GM12875 (cell line): Measurements from ENCODE around the gene APRT.
"Not testable (repeated sequence)": the region's sequence is repeated elsewhere in the genome, so short reads cannot be mapped to it uniquely, and the experiment has no call there.

ENCODE experiments used
- H3K4me3 ChIP-seq: one replicate; pipeline ENCODE4 v1.5.1; 2011; ENCODE audit warnings: low read depth, low read length, control low read depth
- TF ChIP-seq, protein P1 (sequence below): IDR thresholded peaks from 2 replicates; pipeline ENCODE4 v1.5.1; 2011; ENCODE audit warnings: low read depth, mild to moderate bottlenecking, control low read depth, inconsistent platforms, low read length, moderate library complexity, borderline replicate concordance; ENCODE audit not compliant: insufficient read depth

The APRT gene

DNA sequence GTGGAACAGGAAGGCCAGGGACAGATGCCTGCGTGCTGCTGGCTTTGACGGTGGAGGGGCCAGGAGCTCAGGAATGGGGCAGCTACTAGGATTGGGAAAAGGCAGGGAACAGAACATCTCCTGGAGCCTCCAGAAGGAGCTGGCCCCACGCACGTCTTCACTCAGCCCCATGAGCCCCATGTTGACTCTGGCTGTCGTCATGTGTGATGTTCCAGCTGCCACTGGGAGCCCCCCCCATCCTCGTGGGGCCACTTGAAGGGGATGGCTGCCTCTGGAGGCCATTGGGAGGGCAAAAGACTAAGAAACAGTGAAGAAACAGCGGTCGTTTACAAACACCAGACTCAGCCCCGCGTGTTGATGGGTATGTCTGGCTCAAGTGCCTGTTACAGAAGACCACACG is 18.5 kb upstream of the APRT start:
- TF ChIP-seq, protein P1, sequence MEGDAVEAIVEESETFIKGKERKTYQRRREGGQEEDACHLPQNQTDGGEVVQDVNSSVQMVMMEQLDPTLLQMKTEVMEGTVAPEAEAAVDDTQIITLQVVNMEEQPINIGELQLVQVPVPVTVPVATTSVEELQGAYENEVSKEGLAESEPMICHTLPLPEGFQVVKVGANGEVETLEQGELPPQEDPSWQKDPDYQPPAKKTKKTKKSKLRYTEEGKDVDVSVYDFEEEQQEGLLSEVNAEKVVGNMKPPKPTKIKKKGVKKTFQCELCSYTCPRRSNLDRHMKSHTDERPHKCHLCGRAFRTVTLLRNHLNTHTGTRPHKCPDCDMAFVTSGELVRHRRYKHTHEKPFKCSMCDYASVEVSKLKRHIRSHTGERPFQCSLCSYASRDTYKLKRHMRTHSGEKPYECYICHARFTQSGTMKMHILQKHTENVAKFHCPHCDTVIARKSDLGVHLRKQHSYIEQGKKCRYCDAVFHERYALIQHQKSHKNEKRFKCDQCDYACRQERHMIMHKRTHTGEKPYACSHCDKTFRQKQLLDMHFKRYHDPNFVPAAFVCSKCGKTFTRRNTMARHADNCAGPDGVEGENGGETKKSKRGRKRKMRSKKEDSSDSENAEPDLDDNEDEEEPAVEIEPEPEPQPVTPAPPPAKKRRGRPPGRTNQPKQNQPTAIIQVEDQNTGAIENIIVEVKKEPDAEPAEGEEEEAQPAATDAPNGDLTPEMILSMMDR, result no peak
- H3K4me3 ChIP-seq, result no peak overlapping the region

DNA sequence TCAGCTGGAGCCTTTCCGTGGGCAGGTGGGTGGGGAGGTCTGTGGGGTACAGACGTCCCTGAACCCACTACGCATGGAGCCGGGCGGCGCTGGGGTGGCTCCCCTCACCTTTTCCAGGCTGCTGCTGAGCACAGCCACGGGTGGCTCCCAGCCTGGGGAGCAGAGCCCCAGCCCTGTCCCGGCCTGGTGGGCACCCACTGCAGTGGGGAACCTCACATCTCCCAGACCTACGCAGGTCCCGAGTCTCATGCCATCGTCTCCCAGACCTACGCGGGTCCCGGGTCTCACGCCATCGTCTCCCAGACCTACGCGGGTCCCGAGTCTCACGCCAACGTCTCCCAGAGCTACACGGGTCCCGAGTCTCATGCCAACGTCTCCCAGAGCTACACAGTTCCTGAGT is 17.0 kb upstream of the APRT start:
- no peak overlapping the region for H3K4me3 ChIP-seq
- TF ChIP-seq, protein P1, result no peak

DNA sequence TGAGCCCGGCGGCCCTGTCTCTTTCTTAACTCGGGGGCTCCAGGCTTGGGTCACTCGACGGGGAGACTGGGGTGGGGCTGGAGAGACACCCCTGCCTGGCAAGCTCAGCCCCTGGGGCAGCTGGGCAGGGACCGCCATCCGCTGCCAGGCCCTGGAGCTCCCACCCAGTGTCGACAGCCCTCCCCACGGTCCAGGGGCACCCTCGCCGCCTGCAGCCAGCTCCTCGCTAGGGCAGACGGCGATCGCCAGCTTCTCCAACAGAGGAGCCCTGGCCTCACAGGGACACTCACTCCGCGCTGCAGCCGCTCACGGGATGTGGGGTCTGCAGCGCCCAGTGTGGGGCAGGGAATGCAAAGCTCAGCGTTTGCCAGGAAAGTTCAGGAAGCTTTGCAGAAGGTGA is 16.0 kb upstream of the APRT start:
- no peak overlapping the region for H3K4me3 ChIP-seq
- TF ChIP-seq, protein P1, result no peak

DNA sequence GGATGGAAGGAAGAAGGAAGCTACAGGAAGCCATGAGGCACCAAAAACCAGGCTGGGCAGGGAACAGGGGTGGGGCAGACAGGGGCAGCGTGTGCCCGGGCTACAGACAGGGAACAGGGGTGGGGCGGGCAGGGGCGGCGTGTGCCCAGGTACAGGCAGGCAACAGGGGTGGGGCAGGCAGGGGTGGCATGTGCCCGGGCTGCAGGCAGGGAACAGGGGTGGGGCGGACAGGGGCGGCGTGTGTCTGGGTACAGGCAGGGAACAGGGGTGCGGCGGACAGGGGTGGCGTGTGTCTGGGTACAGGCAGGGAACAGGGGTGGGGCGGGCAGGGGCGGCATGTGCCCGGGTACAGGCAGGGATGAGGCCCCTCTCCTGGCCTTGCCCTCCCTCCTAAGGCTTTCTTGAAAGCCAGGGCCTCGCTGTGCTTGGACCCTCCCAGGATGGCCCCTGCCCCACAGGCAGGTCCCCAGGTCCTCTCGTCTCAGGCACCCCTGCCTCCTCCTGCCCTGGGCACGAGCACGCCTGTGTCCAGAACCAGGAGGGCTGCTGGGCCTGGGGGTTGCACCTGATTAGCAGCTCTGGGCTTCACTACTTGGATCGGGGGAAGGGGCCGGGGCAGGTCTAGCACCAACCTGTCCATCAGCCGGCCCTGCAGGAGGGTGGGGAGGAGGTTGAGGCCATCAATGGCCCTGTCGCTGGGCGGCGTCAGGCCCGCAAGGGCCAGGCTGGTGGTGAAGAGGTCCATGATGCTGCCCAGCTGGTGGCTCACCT is 14.5 kb upstream of the APRT start:
- H3K4me3 ChIP-seq, result no peak overlapping the region
- TF ChIP-seq, protein P1, result no peak

DNA sequence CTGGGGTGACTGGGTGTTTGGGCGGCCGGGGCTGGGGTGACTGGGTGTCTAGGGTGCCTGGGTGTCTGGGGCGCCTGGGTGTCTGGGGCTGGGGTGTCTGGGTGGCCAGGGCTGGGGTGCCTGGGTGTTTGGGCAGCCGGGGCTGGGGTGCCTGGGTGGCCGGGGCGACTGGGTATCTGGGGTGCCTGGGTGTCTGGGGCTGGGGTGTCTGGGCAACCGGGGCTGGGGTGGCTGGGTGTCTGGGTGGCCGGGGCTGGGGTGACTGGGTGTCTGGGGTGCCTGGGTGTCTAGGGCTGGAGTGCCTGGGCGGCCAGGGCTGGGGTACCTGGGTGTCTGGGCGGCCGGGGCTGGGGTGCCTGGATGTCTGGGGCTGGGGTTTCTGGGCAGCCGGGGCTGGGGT is 13.4 kb upstream of the APRT start:
- TF ChIP-seq, protein P1, result no peak
- H3K4me3 ChIP-seq, result no peak overlapping the region

DNA sequence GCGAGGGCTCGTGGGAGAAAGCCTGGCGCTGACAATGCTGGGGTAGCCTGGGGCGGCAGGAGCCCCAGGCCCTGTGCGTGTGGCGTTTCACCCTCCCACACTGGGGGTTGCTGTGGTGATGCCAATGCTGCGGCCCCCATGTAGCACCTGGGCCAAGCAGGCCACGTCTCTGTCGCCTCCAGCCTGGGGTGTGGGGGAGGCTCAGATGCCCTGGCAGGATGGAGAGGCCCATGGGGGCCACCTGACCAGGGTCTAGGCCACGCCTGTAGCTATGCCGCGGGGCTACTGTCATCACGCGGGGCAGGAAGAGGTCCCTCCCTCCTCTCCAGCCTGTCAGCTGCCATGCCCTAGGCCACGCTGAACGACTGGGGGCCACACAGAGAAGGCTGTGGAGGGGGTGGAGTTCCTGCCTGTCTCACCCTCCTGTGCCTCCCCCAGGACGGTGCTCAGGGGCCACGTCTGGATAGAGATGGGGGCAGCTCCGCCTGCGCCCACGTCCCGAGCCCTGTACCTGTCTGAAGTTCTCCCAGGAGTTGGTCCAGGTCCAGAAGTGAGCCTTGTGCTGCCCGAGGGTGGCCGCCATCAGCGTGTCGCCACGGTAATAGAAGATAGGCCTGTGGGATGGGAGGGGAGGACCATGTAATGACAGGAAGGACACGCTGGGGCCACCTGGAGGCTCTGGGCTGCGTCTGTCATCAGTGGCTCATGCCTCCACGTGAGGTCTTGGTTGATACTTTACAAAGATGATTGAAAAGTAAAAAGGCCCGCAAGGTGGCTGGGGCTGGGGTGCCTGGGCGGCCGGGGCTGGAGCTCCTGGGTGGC is 12.7 kb upstream of the APRT start:
- no peak overlapping the region for H3K4me3 ChIP-seq
- TF ChIP-seq, protein P1, result no peak

DNA sequence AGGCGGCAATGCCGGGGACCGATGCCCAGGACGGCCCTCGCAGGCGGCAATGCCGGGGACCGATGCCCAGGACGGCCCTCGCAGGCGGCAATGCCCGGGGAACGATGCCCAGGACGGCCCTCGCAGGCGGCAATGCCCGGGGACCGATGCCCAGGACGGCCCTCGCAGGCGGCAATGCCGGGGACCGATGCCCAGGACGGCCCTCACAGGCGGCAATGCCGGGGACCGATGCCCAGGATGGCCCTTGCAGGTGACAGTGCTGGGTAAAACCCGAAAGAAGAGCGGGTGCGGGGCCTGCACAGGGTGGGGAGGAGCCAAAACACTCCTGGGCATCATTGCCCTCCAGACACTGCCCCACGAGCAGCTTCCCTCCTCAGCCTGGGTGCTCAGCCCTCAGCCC is 11.9 kb upstream of the APRT start:
- not testable (repeated sequence) for H3K4me3 ChIP-seq
